ACC112 (cell line): ENCODE data around the gene ZCCHC7.

Experiments
- H2AFZ ChIP-seq: fragments of 200-600 bp; sonication (generic); one replicate; pipeline ENCODE4 v1.6.0; 2017; ENCODE audit warnings: antibody characterized with exemption, low read length; ENCODE audit not compliant: unreplicated experiment
- H3K27ac ChIP-seq: fragments of 200-600 bp; sonication (generic); 2 replicates; pipeline ENCODE4 v1.5.1; 2014; ENCODE audit warnings: low read depth, mild to moderate bottlenecking, antibody characterized with exemption, low read length, moderate library complexity
- H3K27me3 ChIP-seq: fragments of 200-600 bp; sonication (generic); 2 replicates; pipeline ENCODE4 v1.6.1; 2014; ENCODE audit warnings: mild to moderate bottlenecking, antibody characterized with exemption, low read length, moderate library complexity, mixed read lengths; ENCODE audit not compliant: insufficient read depth
- H3K36me3 ChIP-seq: fragments of 200-600 bp; sonication (generic); 2 replicates; pipeline ENCODE4 v1.6.1; 2016; ENCODE audit warnings: mild to moderate bottlenecking, antibody characterized with exemption, low read length, moderate library complexity, mixed read lengths; ENCODE audit not compliant: insufficient read depth
- H3K4me1 ChIP-seq: fragments of 200-600 bp; sonication (generic); one replicate; pipeline ENCODE4 v1.6.1; 2016; ENCODE audit warnings: low read length, mixed read lengths; ENCODE audit not compliant: insufficient read depth, unreplicated experiment, control insufficient read depth
- H3K4me3 ChIP-seq: fragments of 200-600 bp; sonication (generic); 2 replicates; pipeline ENCODE4 v1.5.1; 2014; ENCODE audit warnings: mild to moderate bottlenecking, low read depth, low read length
- H3K79me2 ChIP-seq: fragments of 200-600 bp; sonication (generic); one replicate; pipeline ENCODE4 v1.6.0; 2016; ENCODE audit warnings: low read length; ENCODE audit not compliant: control insufficient read depth, unreplicated experiment, insufficient read depth

ZCCHC7 gene

DNA sequence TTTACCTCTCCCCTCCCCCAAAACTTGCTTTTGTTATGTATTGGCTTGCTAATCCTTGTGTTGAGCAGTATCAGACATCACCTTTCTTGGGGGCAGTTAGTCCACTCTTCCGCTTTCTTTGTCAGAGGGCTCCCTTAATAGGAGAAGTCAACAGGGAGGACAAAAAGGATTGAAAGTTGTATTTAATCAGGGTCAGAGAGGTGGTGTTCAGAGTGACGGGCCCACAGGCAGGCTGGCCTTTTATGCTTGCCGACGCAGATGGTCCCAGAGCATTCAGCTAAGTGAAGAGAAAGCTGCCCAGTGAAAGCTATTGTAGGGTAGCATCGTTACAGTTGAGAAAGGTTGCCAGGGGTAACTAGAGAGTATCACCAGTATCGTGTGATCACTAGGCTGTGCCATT lies 131.1 kb downstream of the ZCCHC7 start:
- no peak overlapping the region for H3K27ac ChIP-seq
- H3K4me3 ChIP-seq = no peak overlapping the region

DNA sequence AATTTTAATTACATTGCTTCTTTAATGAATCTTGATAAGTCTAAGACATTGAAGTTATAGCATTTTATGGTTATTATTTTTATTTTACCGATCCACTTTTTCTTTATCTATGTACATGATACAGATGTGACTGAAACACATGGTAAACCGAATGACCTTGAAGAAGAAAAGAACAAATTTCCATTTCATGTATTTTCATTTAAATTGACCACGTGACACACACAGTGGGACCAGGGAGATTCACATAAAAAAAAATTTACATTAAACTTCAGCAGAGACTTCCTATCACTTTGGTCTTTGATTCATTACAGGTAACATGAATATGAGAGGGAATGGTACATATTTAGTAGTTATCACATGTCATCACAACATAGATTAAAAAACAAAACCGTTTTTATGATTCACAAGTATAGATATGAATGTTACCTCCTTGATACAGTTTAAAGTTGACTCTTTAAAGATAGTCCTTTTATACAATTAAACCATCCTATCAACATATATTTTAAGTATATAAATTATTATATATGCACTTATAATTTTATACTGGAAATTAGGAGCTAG lies 133.1 kb downstream of the ZCCHC7 start:
- Histone ChIP-seq H3K27me3 (no peaks in the 10 kb centered on the region), H3K27ac (no peak overlapping the region), H3K79me2 (no peaks in the 10 kb centered on the region), H3K4me3 (no peak overlapping the region), H2AFZ (no peak overlapping the region), H3K4me1 (no peaks in the 10 kb centered on the region), H3K36me3 (no peaks in the 10 kb centered on the region; the same call in 1 of the 2 replicates)

More for the DNA sequence above, 131.1 kb downstream of the ZCCHC7 start:
- Histone ChIP-seq H3K36me3 (no peaks in the 10 kb centered on the region; the same call in 1 of the 2 replicates), H2AFZ (no peak overlapping the region), H3K27me3 (no peaks in the 10 kb centered on the region), H3K79me2 (no peaks in the 10 kb centered on the region), H3K4me1 (no peaks in the 10 kb centered on the region)

DNA sequence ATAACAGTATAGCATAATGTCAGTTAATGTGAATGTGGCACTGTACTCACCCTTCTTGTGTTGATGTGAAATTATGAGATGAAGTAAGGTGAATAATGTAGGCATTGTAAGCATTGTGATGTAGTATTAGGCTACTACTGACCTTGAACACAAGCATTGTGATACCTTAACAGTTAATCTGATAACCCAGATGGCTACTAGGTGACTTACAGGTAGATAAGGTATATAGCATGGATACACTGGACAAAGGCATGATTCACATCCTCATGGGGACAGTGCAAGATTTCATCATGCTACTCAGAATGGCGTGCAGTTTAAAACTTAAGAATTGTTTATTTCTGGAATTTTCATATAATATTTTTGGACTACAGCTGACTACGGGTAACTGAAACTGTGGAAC lies 134.8 kb downstream of the ZCCHC7 start:
- H2AFZ ChIP-seq = no peak overlapping the region
- no peaks in the 10 kb centered on the region for H3K4me1 ChIP-seq
- H3K27me3 ChIP-seq = no peaks in the 10 kb centered on the region
- no peak overlapping the region for H3K4me3 ChIP-seq
- no peaks in the 10 kb centered on the region; the same call in 1 of the 2 replicates for H3K36me3 ChIP-seq
- H3K27ac ChIP-seq = no peak overlapping the region
- H3K79me2 ChIP-seq = no peaks in the 10 kb centered on the region

DNA sequence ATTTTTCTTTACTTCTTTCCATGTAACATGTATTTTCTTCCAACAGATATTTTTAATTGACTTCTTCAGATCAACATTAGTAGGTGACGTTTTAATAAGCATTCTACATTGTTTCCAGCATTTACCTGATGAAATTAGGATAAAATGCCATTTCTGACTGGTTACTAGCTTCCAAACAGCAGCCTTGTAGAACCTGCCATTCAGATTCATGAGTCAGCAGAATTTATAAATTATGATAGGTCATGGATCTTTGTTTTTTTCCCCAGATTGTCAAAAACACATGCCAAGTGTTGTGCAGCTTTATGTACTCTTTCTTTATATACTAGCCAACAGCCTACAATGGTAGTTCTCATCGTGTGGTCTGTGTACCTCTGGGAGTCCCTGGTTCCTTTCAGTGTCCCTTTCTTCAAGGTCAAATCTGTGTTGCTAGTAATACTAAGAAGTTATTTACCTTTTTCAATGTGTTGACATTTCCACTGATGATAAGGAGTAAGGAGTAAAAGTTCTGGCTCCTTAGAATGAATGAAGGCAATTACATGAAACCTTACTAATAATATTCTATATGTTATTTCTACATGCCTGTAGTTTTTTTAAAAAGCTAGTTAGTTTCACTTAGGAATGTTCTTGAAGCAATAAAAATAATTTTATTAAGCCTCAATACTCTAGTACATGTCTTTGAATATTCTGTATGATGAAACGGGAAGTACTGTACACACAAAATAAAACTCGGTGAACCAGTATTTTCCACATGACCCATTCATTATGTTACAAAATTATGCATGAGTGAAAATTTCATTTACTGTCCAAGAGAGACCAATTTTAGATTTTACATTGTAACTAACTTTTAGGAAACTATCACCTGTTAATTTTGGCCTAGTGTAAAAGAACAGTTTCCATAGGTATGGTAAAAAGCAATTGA lies 135.8 kb downstream of the ZCCHC7 start:
- Histone ChIP-seq H3K4me3 (no peak overlapping the region), H2AFZ (no peak overlapping the region), H3K79me2 (no peaks in the 10 kb centered on the region), H3K4me1 (no peaks in the 10 kb centered on the region), H3K27me3 (no peaks in the 10 kb centered on the region), H3K27ac (no peak overlapping the region), H3K36me3 (no peaks in the 10 kb centered on the region)

DNA sequence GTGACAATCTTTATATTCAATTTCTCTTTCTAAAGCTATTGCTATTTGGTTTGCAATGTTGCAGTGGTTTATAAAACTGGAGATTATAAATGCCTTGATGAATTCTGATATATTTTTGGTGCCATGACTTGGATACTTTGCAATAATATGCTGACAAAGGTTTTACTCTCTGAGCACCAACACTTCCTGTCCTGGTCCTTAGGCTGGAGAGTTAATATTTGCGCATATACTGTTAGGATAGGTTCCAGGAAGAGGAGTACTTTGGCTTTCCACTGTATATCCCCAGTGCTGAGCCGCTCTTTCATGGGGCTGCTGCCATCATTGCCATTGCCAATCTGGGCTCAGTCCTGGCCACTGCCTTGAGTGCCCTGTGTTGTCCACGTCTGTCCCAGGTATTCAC lies 139.6 kb downstream of the ZCCHC7 start:
- Histone ChIP-seq H3K79me2 (no peaks in the 10 kb centered on the region), H3K27ac (no peak overlapping the region), H3K36me3 (no peaks in the 10 kb centered on the region), H3K27me3 (no peaks in the 10 kb centered on the region), H3K4me3 (no peak overlapping the region), H3K4me1 (no peaks in the 10 kb centered on the region), H2AFZ (no peak overlapping the region)

DNA sequence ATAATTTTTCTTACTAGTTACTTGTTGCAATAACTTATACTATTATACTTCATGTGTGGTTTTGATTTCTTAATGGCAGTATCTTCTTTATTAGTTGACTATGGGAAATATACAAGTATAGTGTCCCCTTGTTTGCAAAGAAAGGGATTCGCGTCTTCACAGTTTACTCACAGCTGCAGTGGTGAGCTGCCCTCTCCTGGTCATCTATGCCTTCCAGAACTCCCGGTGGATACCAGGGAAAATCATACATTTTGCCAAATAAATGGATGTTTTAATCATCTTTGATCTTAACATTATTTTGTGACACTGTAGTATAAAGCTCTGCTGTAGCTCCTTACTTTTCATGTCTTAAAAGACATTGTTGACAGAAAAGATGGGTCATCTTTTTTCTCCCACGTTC lies 142.0 kb downstream of the ZCCHC7 start:
- Histone ChIP-seq H2AFZ (no peak overlapping the region), H3K36me3 (no peaks in the 10 kb centered on the region), H3K27ac (no peak overlapping the region), H3K27me3 (no peaks in the 10 kb centered on the region), H3K4me1 (no peaks in the 10 kb centered on the region), H3K79me2 (no peaks in the 10 kb centered on the region), H3K4me3 (no peak overlapping the region)

DNA sequence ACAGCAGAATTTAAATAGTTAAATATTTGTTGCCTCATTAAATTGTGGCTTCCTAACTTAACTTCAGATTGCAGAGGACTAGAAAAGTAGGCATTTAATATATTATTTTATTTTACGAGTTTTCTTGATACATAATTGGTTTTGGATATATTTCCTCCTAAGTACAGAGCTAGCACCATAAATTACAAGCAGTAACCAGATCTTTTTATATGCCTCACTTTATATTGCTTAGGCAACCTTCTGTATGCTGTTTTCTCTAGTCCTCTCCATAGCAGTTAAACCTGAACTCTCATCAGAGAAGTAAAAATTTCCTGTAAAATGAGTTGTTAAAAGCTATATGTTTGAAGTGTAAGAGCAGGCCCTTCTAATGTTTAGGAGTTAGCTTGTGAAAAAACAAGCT lies 144.2 kb downstream of the ZCCHC7 start:
- Histone ChIP-seq H3K27ac (no peak overlapping the region), H3K79me2 (no peaks in the 10 kb centered on the region), H3K27me3 (no peaks in the 10 kb centered on the region), H3K4me3 (no peak overlapping the region), H3K4me1 (no peaks in the 10 kb centered on the region), H3K36me3 (no peaks in the 10 kb centered on the region), H2AFZ (no peak overlapping the region)

DNA sequence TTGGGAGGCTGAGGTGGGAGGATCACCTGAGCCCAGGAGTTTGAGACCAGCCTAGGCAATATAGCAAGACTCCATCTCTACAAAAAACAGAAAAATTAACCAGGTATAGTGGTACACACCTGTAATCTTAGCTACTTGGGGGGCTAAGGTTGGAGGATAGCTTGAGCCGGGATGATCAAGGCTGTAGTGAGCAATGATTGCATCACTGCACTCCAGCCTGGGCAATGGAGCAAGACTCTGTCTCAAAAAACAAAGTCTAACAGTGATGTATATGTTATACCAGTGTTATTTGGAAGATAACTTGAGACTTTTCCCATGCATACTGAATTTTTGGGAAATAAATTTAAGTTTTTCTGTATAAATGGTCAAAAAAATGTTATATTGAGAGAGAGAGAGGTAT lies 146.3 kb downstream of the ZCCHC7 start:
- H2AFZ ChIP-seq = no peak overlapping the region

DNA sequence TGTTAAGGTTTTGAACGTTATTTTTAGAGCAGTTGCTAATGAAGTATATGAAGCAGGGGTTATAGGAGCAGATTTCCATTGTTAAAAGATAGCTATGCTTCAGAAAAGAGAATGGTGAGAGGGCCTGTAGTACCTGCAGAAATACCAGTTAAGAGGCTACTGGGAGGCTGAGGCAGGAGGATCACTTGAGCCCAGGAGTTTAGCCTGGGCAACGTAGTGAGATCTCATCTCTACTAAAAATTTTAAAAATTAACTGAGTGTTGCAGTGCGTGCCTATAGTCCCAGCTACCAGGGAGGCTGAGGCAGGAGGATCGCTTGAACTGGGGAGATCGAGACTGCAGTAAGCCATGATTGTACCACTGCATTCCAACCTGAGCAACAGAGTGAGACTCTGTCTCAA lies 148.8 kb downstream of the ZCCHC7 start:
- Histone ChIP-seq H3K4me1 (no peaks in the 10 kb centered on the region), H3K79me2 (no peaks in the 10 kb centered on the region), H3K4me3 (no peak overlapping the region), H3K36me3 (peaks cover 16% of the 10 kb centered on the region), H3K27me3 (no peaks in the 10 kb centered on the region), H3K27ac (no peak overlapping the region), H2AFZ (no peak overlapping the region)

More for the DNA sequence above, 146.3 kb downstream of the ZCCHC7 start:
- no peaks in the 10 kb centered on the region for H3K27me3 ChIP-seq
- no peaks in the 10 kb centered on the region for H3K36me3 ChIP-seq
- no peaks in the 10 kb centered on the region for H3K79me2 ChIP-seq
- no peaks in the 10 kb centered on the region for H3K4me1 ChIP-seq
- no peak overlapping the region for H3K4me3 ChIP-seq
- H3K27ac ChIP-seq = no peak overlapping the region

DNA sequence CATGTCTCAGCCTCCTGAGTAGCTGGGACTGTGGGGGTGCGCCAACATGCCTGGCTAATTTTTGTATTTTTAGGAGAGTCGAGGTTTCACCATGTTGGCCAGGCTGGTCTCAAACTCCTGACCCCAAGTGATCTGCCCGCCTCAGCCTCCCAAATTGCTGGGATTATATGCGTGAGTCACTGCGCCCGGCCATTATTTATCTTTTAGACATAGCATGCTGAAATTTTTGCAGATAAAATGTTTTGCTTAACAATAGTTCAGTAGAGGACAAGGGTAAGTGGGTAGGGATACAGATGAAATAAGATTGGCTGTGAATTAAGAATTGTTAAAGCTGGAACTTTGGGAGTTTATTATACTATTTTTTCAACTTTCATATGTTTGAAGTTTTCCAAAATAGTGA lies 151.3 kb downstream of the ZCCHC7 start:
- H3K27me3 ChIP-seq = no peaks in the 10 kb centered on the region
- H3K79me2 ChIP-seq = no peaks in the 10 kb centered on the region
- H3K4me1 ChIP-seq = no peaks in the 10 kb centered on the region
- peaks cover 16% of the 10 kb centered on the region for H3K36me3 ChIP-seq
- no peak overlapping the region for H3K4me3 ChIP-seq
- no peak overlapping the region for H3K27ac ChIP-seq
- no peak overlapping the region for H2AFZ ChIP-seq

DNA sequence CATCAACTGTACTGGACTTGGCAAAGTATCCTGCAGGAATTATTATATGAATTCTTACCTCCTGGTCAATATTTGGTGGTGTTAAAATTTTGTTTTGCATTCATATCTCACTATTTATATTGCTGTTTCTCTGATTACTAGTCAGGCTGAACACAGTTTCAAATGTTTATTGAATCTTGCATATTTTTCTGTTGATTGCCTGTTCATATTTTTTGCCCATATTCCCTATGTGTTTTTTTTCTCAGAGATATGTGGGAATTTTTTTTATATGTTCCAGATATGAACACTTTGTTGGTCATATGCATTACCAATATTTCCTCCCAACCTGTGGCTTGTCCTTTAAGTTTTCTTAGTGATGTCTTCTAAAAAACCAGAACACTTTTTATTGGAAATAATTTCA lies 153.2 kb downstream of the ZCCHC7 start:
- Histone ChIP-seq H3K27me3 (no peaks in the 10 kb centered on the region), H2AFZ (no peak overlapping the region), H3K4me3 (no peak overlapping the region), H3K36me3 (peaks cover 16% of the 10 kb centered on the region), H3K4me1 (no peaks in the 10 kb centered on the region), H3K27ac (no peak overlapping the region), H3K79me2 (no peaks in the 10 kb centered on the region)
